GM12875 (cell line): ENCODE results near the gene GPHN.

ENCODE experiments used
- H3K4me3 ChIP-seq: one replicate; pipeline ENCODE4 v1.5.1; 2011; ENCODE audit warnings: low read depth, low read length, control low read depth
- CTCF ChIP-seq: IDR thresholded peaks from 2 replicates; pipeline ENCODE4 v1.5.1; 2011; ENCODE audit warnings: low read depth, mild to moderate bottlenecking, control low read depth, inconsistent platforms, low read length, moderate library complexity, borderline replicate concordance; ENCODE audit not compliant: insufficient read depth

Gene GPHN

GRCh38 chr14:66507722-66508546 lies at the start of gene GPHN:
GPHN (plus strand) TSS chr14:66508147.
- TF ChIP-seq CTCF: no peak

GRCh38 chr14:66459603-66460002 lies 48.3 kb upstream of the GPHN start:
- H3K4me3 ChIP-seq: no peak overlapping the region

More at GRCh38 chr14:66507722-66508546, at the start of gene GPHN:
- H3K4me3 ChIP-seq: peak within 1 kb of the TSS; percentile 80

GRCh38 chr14:66464261-66464660 lies 43.7 kb upstream of the GPHN start:
- no peak for TF ChIP-seq CTCF
- no peak overlapping the region for H3K4me3 ChIP-seq

More at GRCh38 chr14:66459603-66460002, 48.3 kb upstream of the GPHN start:
- TF ChIP-seq CTCF: no peak

- no peak for TF ChIP-seq CTCF
Measured at GRCh38 chr14:66468778-66469367, 39.1 kb upstream of the GPHN start.

GRCh38 chr14:66471584-66471983 lies 36.4 kb upstream of the GPHN start:
- no peak overlapping the region for H3K4me3 ChIP-seq
- TF ChIP-seq CTCF: no peak

More at GRCh38 chr14:66468778-66469367, 39.1 kb upstream of the GPHN start:
- H3K4me3 ChIP-seq: no peak overlapping the region

- no peak overlapping the region for H3K4me3 ChIP-seq
- TF ChIP-seq CTCF: no peak
Measured at GRCh38 chr14:66472251-66472650, 35.7 kb upstream of the GPHN start.

GRCh38 chr14:66473223-66473622 lies 34.7 kb upstream of the GPHN start:
- no peak for TF ChIP-seq CTCF
- H3K4me3 ChIP-seq: no peak overlapping the region
